ENCODE measurements around the gene PACS2.

- TF ChIP-seq, protein P1, sequence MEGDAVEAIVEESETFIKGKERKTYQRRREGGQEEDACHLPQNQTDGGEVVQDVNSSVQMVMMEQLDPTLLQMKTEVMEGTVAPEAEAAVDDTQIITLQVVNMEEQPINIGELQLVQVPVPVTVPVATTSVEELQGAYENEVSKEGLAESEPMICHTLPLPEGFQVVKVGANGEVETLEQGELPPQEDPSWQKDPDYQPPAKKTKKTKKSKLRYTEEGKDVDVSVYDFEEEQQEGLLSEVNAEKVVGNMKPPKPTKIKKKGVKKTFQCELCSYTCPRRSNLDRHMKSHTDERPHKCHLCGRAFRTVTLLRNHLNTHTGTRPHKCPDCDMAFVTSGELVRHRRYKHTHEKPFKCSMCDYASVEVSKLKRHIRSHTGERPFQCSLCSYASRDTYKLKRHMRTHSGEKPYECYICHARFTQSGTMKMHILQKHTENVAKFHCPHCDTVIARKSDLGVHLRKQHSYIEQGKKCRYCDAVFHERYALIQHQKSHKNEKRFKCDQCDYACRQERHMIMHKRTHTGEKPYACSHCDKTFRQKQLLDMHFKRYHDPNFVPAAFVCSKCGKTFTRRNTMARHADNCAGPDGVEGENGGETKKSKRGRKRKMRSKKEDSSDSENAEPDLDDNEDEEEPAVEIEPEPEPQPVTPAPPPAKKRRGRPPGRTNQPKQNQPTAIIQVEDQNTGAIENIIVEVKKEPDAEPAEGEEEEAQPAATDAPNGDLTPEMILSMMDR (IDR thresholded peaks at IDR 0.05): no peak
- no peak for TF ChIP-seq POLR2A (IDR thresholded peaks at IDR 0.05)
- no peak for TF ChIP-seq EP300 (IDR thresholded peaks at IDR 0.05)
Observed at GRCh38 chr14:105365101-105365500, 50.6 kb downstream of the PACS2 start.
